Activated naive CD4-positive, alpha-beta T cell treated with anti-CD3 and anti-CD28 coated beads, Interleukin-2, amount 50 U/mL, for 24 hours (primary cell): ENCODE measurements around the gene TOMM5.

Source experiments
- H3K27ac Mint-ChIP-seq: one replicate; pipeline ENCODE4 v1.8.0; 2021; ENCODE audit warnings: mild to moderate bottlenecking, mixed read lengths
- H3K27me3 Mint-ChIP-seq: one replicate; pipeline ENCODE4 v1.8.0; 2021; ENCODE audit warnings: mixed read lengths
- H3K36me3 Mint-ChIP-seq: one replicate; pipeline ENCODE4 v1.8.0; 2021; ENCODE audit warnings: mixed read lengths
- H3K4me1 Mint-ChIP-seq: one replicate; pipeline ENCODE4 v1.8.0; 2021; ENCODE audit warnings: mixed read lengths
- H3K4me3 Mint-ChIP-seq: one replicate; pipeline ENCODE4 v1.8.0; 2021; ENCODE audit warnings: mild to moderate bottlenecking, mixed read lengths
- H3K9me3 Mint-ChIP-seq: one replicate; pipeline ENCODE4 v1.8.0; 2021; ENCODE audit warnings: mixed read lengths

Gene TOMM5

GRCh38 chr9:37592108-37592951 is at the start of gene TOMM5:
TSS of gene TOMM5 (minus strand) at chr9:37592597. CDS start at chr9:37592532, 65 bp downstream.
- Mint-ChIP-seq H3K36me3 (peaks cover 15% of the 10 kb centered on the region), H3K27me3 (peaks cover 4% of the 10 kb centered on the region), H3K4me3 (peak within 1 kb of the TSS; percentile 95), H3K27ac (peak within 1 kb of the TSS; percentile 97), H3K4me1 (peaks cover 43% of the 10 kb centered on the region), H3K9me3 (no peaks in the 10 kb centered on the region)

DNA sequence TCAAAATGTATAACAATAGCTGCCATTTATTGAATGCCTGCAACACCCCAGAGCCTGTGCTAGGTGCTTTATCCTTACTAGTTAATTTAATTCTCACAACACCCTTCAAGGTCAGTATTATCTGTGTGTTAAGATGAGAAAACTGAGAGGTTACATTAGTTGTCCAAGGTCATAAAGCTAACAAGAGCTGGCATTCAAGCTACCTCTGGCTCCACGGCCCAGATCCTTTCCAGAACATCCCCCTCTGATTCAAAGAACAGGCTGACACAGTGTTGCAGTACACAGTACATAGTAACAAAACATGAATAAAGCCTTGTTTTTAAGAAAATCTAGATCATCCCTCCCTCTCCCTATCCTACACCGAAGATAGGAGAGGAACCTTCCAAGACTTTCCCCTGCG is 48.9 kb upstream of the TOMM5 start:
- Mint-ChIP-seq H3K27ac (no peak overlapping the region), H3K4me1 (no peaks in the 10 kb centered on the region), H3K36me3 (no peaks in the 10 kb centered on the region), H3K4me3 (no peak overlapping the region), H3K27me3 (peaks cover 10% of the 10 kb centered on the region), H3K9me3 (no peaks in the 10 kb centered on the region)

- Mint-ChIP-seq H3K9me3 (no peaks in the 10 kb centered on the region), H3K4me3 (no peak overlapping the region), H3K36me3 (no peaks in the 10 kb centered on the region), H3K27ac (no peak overlapping the region), H3K27me3 (peaks cover 10% of the 10 kb centered on the region), H3K4me1 (no peaks in the 10 kb centered on the region)
Observed at GRCh38 chr9:37640246-37640645, 47.8 kb upstream of the TOMM5 start.

DNA sequence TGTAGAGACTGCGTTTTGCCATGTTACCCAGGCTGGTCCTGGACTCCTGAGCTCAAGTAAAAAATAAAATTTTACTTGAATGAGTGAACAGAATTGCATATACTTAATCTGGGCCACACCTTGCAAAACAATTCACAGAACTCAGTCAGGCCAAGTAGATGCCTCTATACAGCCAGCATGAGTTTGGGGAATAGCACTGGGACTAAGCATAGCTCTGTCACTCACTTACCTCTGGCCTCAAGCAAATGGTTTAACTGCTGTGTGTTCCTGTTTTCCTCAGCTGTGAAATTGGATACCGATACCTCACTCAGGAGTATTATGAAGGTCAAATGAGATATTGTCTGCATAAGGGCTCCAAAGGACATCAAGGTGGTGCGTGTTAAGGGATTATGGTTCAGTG is 47.4 kb upstream of the TOMM5 start:
- Mint-ChIP-seq H3K27me3 (peaks cover 10% of the 10 kb centered on the region), H3K36me3 (no peaks in the 10 kb centered on the region), H3K4me1 (no peaks in the 10 kb centered on the region), H3K9me3 (no peaks in the 10 kb centered on the region), H3K4me3 (no peak overlapping the region), H3K27ac (no peak overlapping the region)

DNA sequence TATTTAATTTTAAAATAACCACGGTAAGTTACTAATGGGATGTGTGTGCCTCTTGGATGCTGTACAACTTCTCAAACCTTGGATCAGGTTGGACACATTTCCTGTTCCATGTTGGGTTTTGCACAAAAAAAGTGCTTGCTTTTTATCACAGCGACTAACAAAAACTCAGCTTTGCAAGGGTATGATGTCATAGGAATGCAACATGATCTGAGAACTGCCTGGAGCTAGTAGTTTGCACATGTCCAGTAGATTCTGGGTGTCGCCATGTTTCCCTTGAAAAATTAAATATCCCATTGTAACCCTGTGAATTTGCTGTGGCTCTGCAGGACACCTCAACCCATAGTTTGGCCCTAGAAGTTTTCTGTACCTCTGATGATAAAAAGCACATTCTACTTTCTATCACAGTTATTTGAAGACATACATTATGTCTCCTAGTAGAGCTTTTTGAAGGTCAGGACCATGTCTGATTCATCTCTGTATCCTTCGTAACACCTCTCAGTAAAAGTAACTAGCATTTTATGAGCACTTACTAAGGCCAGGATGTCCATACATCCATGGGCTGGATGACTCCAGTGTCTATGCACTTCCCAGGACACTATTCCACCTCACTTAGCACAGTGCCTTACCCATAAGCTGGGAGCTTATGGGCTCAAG is 46.8 kb upstream of the TOMM5 start:
- H3K27ac Mint-ChIP-seq: no peak overlapping the region
- no peaks in the 10 kb centered on the region for H3K36me3 Mint-ChIP-seq
- no peaks in the 10 kb centered on the region for H3K9me3 Mint-ChIP-seq
- peaks cover 8% of the 10 kb centered on the region for H3K27me3 Mint-ChIP-seq
- H3K4me1 Mint-ChIP-seq: no peaks in the 10 kb centered on the region
- no peak overlapping the region for H3K4me3 Mint-ChIP-seq

- Mint-ChIP-seq H3K4me3 (no peak overlapping the region), H3K36me3 (no peaks in the 10 kb centered on the region), H3K9me3 (no peaks in the 10 kb centered on the region), H3K27me3 (no peaks in the 10 kb centered on the region), H3K27ac (no peak overlapping the region), H3K4me1 (no peaks in the 10 kb centered on the region)
Observed at GRCh38 chr9:37636511-37637448, 44.4 kb upstream of the TOMM5 start.

DNA sequence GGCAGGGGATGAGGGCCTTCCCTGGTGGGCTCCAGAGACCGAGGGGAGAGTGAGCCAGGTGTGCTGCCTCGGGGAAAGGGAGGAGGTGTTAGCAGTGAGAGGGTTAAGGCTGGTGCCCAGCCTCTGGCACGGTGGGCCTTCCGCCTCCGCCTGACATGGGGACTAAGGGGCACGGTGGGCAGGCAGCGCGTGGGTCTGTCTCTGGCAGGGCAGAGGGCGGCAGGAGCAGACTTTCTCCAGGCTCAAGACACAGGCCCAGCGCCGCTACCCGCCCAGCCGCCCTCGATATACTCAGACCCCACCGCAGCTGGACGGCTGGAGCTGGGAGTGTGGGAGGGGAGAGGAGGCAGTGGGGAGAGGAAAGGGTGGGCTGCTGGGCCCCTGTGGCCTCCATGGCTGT is 43.4 kb upstream of the TOMM5 start:
- no peaks in the 10 kb centered on the region for H3K4me1 Mint-ChIP-seq
- no peak overlapping the region for H3K4me3 Mint-ChIP-seq
- H3K27me3 Mint-ChIP-seq: no peaks in the 10 kb centered on the region
- no peak overlapping the region for H3K27ac Mint-ChIP-seq
- H3K9me3 Mint-ChIP-seq: no peaks in the 10 kb centered on the region
- no peaks in the 10 kb centered on the region for H3K36me3 Mint-ChIP-seq

GRCh38 chr9:37632479-37632878 is 40.1 kb upstream of the TOMM5 start:
- no peak overlapping the region for H3K27ac Mint-ChIP-seq
- no peak overlapping the region for H3K4me3 Mint-ChIP-seq
- no peaks in the 10 kb centered on the region for H3K9me3 Mint-ChIP-seq
- no peaks in the 10 kb centered on the region for H3K36me3 Mint-ChIP-seq
- H3K27me3 Mint-ChIP-seq: no peaks in the 10 kb centered on the region
- no peaks in the 10 kb centered on the region for H3K4me1 Mint-ChIP-seq

DNA sequence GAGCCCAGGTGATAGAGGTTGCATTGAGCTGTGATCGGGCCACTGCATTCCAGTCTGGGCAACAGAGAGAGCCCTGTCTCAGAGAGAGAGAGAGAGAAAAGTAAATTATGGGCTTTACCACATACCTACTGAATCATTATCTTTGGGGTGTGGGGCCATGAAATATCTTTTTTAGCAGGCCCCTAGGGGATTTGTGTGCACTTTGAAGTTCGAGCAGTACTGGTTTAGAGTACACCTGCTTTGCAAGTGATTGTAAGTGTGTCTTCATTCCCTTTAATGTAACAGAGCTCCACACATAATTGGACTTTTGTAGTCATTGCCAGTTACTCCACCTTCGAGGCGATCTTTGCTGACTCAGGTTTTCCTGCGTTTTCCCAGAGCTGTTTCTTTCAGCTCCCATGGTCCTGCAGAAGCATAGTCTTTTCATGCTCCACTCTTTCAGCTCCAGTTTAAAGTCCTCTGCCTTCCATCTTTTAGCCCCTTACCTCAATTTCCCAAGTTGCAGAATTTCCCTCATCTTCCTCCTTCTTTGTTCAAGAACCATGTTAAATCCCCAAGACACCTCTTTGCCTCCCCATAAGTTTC is 34.4 kb upstream of the TOMM5 start:
- no peaks in the 10 kb centered on the region for H3K36me3 Mint-ChIP-seq
- no peaks in the 10 kb centered on the region for H3K27me3 Mint-ChIP-seq
- no peak overlapping the region for H3K27ac Mint-ChIP-seq
- no peaks in the 10 kb centered on the region for H3K9me3 Mint-ChIP-seq
- no peak overlapping the region for H3K4me3 Mint-ChIP-seq
- H3K4me1 Mint-ChIP-seq: no peaks in the 10 kb centered on the region

DNA sequence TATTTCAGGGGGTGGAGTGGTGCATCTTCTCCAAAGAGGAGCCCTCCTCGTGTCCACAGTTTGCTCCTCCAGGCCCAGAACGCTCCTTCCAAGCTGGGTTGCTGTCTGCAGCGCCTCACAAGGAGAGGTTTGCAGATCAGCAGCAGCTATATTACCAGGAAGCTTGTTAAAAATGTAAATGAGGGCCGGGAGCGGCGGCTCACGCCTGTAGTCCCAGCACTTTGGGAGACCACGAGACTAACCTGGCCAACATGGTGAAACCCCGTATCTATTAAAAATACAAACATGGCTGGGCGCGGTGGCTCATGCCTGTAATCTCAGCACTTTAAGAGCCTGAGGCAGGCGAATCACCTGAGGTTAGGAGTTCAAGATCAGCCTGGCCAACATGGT is 33.4 kb upstream of the TOMM5 start:
- Mint-ChIP-seq H3K36me3 (no peaks in the 10 kb centered on the region), H3K9me3 (no peaks in the 10 kb centered on the region), H3K27ac (no peak overlapping the region), H3K27me3 (no peaks in the 10 kb centered on the region), H3K4me1 (no peaks in the 10 kb centered on the region), H3K4me3 (no peak overlapping the region)

DNA sequence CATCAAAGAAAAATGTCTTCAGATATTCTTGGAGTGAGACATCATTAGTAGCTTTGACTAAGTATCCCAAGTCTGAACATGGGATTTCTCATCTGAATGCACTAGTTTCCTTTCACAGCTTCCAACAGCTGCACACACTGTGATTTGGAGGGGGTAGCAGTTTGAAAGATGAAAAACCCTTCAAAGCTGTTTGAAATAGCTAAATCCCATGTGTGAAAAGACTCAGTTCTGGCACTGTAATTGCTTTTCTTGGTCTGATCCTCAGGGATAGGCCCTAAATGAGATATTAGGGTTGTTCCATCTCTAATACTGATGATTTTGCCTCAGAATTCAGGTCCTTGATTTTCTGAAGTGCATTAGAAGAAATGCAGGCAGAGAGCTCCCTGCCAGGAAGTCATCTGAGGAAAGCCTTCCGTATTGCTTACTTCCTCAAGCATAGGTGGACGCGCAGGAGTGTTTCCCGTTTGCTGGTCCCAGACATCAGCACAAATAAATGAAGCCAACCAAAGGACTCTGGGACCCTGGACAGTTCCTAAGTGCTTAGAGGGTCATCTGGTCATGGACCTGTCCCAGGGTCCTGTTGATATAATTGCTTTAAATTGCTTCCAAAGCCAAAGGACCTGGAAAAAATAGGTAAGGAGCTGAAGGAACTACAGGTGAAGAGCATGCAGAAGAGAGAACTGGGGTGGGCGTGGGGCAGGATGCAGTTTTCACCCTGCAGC is 32.8 kb upstream of the TOMM5 start:
- no peaks in the 10 kb centered on the region for H3K36me3 Mint-ChIP-seq
- no peaks in the 10 kb centered on the region for H3K27me3 Mint-ChIP-seq
- no peak overlapping the region for H3K4me3 Mint-ChIP-seq
- H3K9me3 Mint-ChIP-seq: no peaks in the 10 kb centered on the region
- no peak overlapping the region for H3K27ac Mint-ChIP-seq
- no peaks in the 10 kb centered on the region for H3K4me1 Mint-ChIP-seq

DNA sequence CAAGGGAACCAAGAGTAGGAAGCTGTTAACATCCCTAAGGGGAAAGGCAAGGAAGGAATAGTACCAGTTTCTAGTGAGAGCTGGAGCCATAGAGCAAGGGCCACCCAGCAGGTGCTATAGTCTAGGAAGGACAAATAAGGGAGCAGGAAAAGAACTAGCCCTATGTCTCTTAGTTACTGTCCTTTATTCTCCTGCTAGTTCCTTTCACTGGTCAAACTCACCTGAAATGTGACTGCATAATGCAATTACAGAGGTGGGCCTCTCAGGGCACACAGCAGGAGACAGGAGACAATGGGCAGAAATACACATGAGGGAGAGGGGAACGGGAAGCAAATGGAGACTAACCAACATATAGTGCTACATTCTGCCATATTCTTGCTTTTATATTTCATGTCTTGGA is 31.7 kb upstream of the TOMM5 start:
- no peaks in the 10 kb centered on the region for H3K36me3 Mint-ChIP-seq
- H3K27ac Mint-ChIP-seq: no peak overlapping the region
- H3K9me3 Mint-ChIP-seq: no peaks in the 10 kb centered on the region
- no peaks in the 10 kb centered on the region for H3K4me1 Mint-ChIP-seq
- no peaks in the 10 kb centered on the region for H3K27me3 Mint-ChIP-seq
- no peak overlapping the region for H3K4me3 Mint-ChIP-seq

GRCh38 chr9:37623267-37623666 is 30.9 kb upstream of the TOMM5 start:
- no peaks in the 10 kb centered on the region for H3K4me1 Mint-ChIP-seq
- H3K9me3 Mint-ChIP-seq: no peaks in the 10 kb centered on the region
- no peaks in the 10 kb centered on the region for H3K27me3 Mint-ChIP-seq
- H3K27ac Mint-ChIP-seq: no peak overlapping the region
- H3K4me3 Mint-ChIP-seq: no peak overlapping the region
- H3K36me3 Mint-ChIP-seq: no peaks in the 10 kb centered on the region

- Mint-ChIP-seq H3K9me3 (no peaks in the 10 kb centered on the region), H3K27me3 (no peaks in the 10 kb centered on the region), H3K4me3 (no peak overlapping the region), H3K27ac (no peak overlapping the region), H3K36me3 (no peaks in the 10 kb centered on the region), H3K4me1 (no peaks in the 10 kb centered on the region)
Observed at GRCh38 chr9:37622462-37622861, 30.1 kb upstream of the TOMM5 start.
